Osteocyte (in vitro differentiated cells): ENCODE results near the gene KRT80. TPM values are rescaled to one million over a fixed set of nuclear protein-coding genes. Genes with fewer than 3 reads are reported as not detected.

ENCODE experiments used
- DNase-seq: peaks from one replicate; pipeline ENCODE4 v3.0.0; 2021; ENCODE audit warnings: mixed read lengths; ENCODE audit not compliant: unreplicated experiment; ENCODE audit errors: extremely low spot score
- H3K27ac Mint-ChIP-seq: one replicate; pipeline ENCODE4 v1.8.0; 2021; ENCODE audit warnings: mild to moderate bottlenecking, mixed read lengths; ENCODE audit not compliant: unreplicated experiment
- H3K27me3 Mint-ChIP-seq: one replicate; pipeline ENCODE4 v1.8.0; 2021; ENCODE audit warnings: mixed read lengths; ENCODE audit not compliant: unreplicated experiment
- H3K36me3 Mint-ChIP-seq: one replicate; pipeline ENCODE4 v1.8.0; 2021; ENCODE audit warnings: mixed read lengths; ENCODE audit not compliant: unreplicated experiment
- H3K4me1 Mint-ChIP-seq: one replicate; pipeline ENCODE4 v1.8.0; 2021; ENCODE audit warnings: mixed read lengths; ENCODE audit not compliant: unreplicated experiment
- H3K4me3 Mint-ChIP-seq: one replicate; pipeline ENCODE4 v1.8.0; 2021; ENCODE audit warnings: mild to moderate bottlenecking, moderate library complexity, mixed read lengths; ENCODE audit not compliant: unreplicated experiment
- H3K9me3 Mint-ChIP-seq: one replicate; pipeline ENCODE4 v1.8.0; 2021; ENCODE audit warnings: mixed read lengths; ENCODE audit not compliant: unreplicated experiment
- CTCF ChIP-seq: fragments of 200-600 bp; sonication (generic); IDR thresholded peaks from 2 replicates; pipeline ENCODE4 v1.5.0; 2021; ENCODE audit warnings: antibody characterized with exemption, mild to moderate bottlenecking, moderate library complexity
- total RNA-seq: library from RNA; stranded (reverse); gene quantifications from 2 replicates; pipeline ENCODE4 v1.2.1, GENCODE V29; 2021

The KRT80 gene
- total RNA-seq, 1 donor from 2014 or later = 9.9 TPM

DNA sequence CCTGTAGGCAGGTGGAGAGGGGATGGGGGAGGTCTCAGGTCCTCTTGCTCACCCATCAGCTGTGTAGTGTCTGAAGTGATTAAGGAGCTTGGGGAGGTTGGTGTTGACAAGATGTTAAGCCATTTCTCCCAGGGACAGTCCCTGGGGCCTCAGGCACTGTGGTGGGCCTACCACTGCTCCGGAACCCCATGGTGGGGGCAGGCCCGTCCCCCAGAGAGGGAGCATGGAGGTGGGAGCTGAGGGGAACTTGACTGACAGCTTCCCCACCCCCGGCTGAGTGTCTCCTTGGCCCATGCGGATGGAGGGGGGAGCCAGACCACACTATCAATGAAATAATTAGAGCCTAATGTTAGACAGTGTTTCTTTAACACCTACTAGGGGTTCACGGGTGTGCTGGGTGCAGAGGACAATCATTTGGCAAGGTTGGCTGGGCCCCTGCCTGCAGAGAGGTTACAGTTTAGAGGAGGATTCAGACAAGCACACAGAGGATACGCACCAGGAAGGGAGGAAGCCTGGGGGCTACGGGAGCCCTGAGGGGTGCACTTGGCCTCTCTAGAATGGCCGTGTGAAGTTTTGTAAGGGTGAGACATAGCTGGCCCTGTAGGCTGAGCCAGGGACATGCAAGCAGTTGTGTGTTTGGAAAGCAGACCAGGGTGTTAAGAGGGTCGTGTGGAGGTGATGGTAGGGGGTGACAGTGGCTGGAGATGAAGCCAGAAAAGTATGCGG lies 19.3 kb upstream of the KRT80 start:
- DNase-seq = no peak
- Mint-ChIP-seq H3K27ac (no peak overlapping the region), H3K36me3 (no peaks in the 10 kb centered on the region), H3K9me3 (no peaks in the 10 kb centered on the region), H3K4me3 (no peak overlapping the region), H3K4me1 (peaks cover 49% of the 10 kb centered on the region), H3K27me3 (no peaks in the 10 kb centered on the region)
- TF ChIP-seq CTCF = no peak

DNA sequence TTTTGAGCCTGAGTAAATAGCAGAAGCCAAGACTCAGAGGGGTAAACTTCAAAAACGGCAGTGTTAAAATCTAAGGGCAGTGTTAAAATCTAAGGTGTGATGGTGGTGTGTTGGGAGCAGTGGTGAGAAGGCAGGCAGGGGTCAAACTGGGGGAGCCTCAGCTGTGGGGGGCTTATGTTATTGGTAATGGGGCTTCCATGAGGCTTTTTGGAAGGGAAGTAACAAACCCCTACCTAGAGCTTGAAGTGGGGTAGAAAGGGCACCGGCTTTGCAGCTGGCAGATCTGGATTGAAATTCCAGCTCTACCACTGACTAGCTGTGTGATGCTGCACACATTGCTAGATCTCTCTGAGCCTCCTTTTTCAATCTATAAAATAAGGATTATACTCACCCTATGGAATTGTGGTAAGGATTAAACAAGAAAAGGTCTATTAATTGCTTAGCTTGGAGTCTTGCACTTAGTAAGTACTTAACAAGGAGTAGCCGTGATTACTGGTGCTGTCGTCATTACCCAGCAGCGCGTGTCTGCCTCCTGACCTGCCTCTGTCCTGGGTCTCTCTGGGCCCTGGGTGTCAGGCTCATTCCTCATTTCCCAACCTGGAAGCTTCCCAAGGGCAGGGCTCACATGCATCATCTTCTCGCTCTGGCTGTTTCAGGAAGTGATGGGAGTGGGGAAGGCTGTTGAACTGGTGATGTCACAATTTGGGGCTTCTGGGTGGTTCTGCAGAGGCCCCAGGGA lies 18.5 kb upstream of the KRT80 start:
- no peaks in the 10 kb centered on the region for H3K9me3 Mint-ChIP-seq
- H3K36me3 Mint-ChIP-seq = no peaks in the 10 kb centered on the region
- H3K4me1 Mint-ChIP-seq = peaks cover 52% of the 10 kb centered on the region
- H3K27me3 Mint-ChIP-seq = no peaks in the 10 kb centered on the region
- no peak for TF ChIP-seq CTCF
- H3K27ac Mint-ChIP-seq = no peak overlapping the region
- no peak for DNase-seq
- no peak overlapping the region for H3K4me3 Mint-ChIP-seq

- Mint-ChIP-seq H3K36me3 (no peaks in the 10 kb centered on the region), H3K4me3 (no peak overlapping the region), H3K27ac (no peak overlapping the region), H3K4me1 (peaks cover 57% of the 10 kb centered on the region), H3K9me3 (no peaks in the 10 kb centered on the region), H3K27me3 (no peaks in the 10 kb centered on the region)
- no peak for DNase-seq
- TF ChIP-seq CTCF = no peak
These were observed 17.5 kb upstream of the KRT80 start for GRCh38 chr12:52209321-52209720.

- DNase-seq = no peak
- no peaks in the 10 kb centered on the region for H3K9me3 Mint-ChIP-seq
- H3K36me3 Mint-ChIP-seq = no peaks in the 10 kb centered on the region
- TF ChIP-seq CTCF = no peak
- H3K27me3 Mint-ChIP-seq = no peaks in the 10 kb centered on the region
- H3K27ac Mint-ChIP-seq = no peak overlapping the region
- H3K4me3 Mint-ChIP-seq = no peak overlapping the region
- H3K4me1 Mint-ChIP-seq = peaks cover 59% of the 10 kb centered on the region
These were observed 16.8 kb upstream of the KRT80 start for GRCh38 chr12:52208424-52209165.

GRCh38 chr12:52207895-52208294 lies 16.1 kb upstream of the KRT80 start:
- Mint-ChIP-seq H3K27me3 (no peaks in the 10 kb centered on the region), H3K4me3 (no peak overlapping the region), H3K27ac (no peak overlapping the region), H3K9me3 (no peaks in the 10 kb centered on the region), H3K4me1 (peaks cover 60% of the 10 kb centered on the region), H3K36me3 (no peaks in the 10 kb centered on the region)
- no peak for TF ChIP-seq CTCF
- DNase-seq = no peak
